Muscle of back (tissue), 11 donors: ENCODE data around the gene ARHGAP12. TPM values are rescaled to one million over a fixed set of nuclear protein-coding genes. Genes with fewer than 3 reads are reported as not detected.

Experiments used
- DNase-seq, 3 donors: peaks; one replicate each; pipeline versions ENCODE4 v3.0.0 to v3.0.0-alpha.2; 2013
- polyA plus RNA-seq, 10 donors: library from polyadenylated mRNA; unstranded; fragments of 120-200 nt; gene quantifications; one replicate each; pipeline ENCODE4 v1.2.1, GENCODE V29; 2013; ENCODE audit not compliant: insufficient read length in 10 of 10

ARHGAP12 gene
- polyA plus RNA-seq, 10 donors, result 20.3 to 33.0 (median 24.6) TPM

- DNase-seq, result no peak
Observed at GRCh38 chr10:31823358-31823757, 105.3 kb downstream of the ARHGAP12 start.

- peak in 1 of 3 donors; percentile 53 for DNase-seq
Observed at GRCh38 chr10:31822616-31823318, 105.9 kb downstream of the ARHGAP12 start.

GRCh38 chr10:31822150-31822549, 106.5 kb downstream of the ARHGAP12 start:
- peak; percentile 54 to 81 (median 70) for DNase-seq

GRCh38 chr10:31820778-31821369, 107.8 kb downstream of the ARHGAP12 start:
- peak in 1 of 3 donors; percentile 64 for DNase-seq

- no peak for DNase-seq
Observed at GRCh38 chr10:31820096-31820495, 108.5 kb downstream of the ARHGAP12 start.

GRCh38 chr10:31819391-31819820, 109.2 kb downstream of the ARHGAP12 start:
- peak in 1 of 3 donors; percentile 30 for DNase-seq

GRCh38 chr10:31816318-31816717, 112.3 kb downstream of the ARHGAP12 start:
- peak in 1 of 3 donors; percentile 78 for DNase-seq

- DNase-seq, result peak; percentile 76 to 91 (median 81)
Observed at GRCh38 chr10:31808258-31809218, 120.1 kb downstream of the ARHGAP12 start.

GRCh38 chr10:31804352-31804810, 124.2 kb downstream of the ARHGAP12 start:
- DNase-seq, result peak in 1 of 3 donors; percentile 29

GRCh38 chr10:31803606-31804351, 124.9 kb downstream of the ARHGAP12 start:
- peak in 1 of 3 donors; percentile 52 for DNase-seq

GRCh38 chr10:31799181-31799580, 129.4 kb downstream of the ARHGAP12 start:
- DNase-seq, result no peak

GRCh38 chr10:31792745-31793144, 135.9 kb downstream of the ARHGAP12 start:
- DNase-seq, result no peak

GRCh38 chr10:31789555-31789954, 139.1 kb downstream of the ARHGAP12 start:
- no peak for DNase-seq

GRCh38 chr10:31782701-31783100, 145.9 kb downstream of the ARHGAP12 start:
- no peak for DNase-seq

GRCh38 chr10:31780717-31781116, 147.9 kb downstream of the ARHGAP12 start:
- no peak for DNase-seq

- DNase-seq, result no peak
Observed at GRCh38 chr10:31778627-31779026, 150.0 kb downstream of the ARHGAP12 start.

GRCh38 chr10:31776159-31776558, 152.5 kb downstream of the ARHGAP12 start:
- DNase-seq, result no peak

GRCh38 chr10:31774928-31775650, 153.5 kb downstream of the ARHGAP12 start:
- no peak for DNase-seq

GRCh38 chr10:31774299-31774900, 154.2 kb downstream of the ARHGAP12 start:
- DNase-seq, result peak; percentile 53 to 86 (median 59)

- DNase-seq, result no peak
Observed at GRCh38 chr10:31773749-31774298, 154.8 kb downstream of the ARHGAP12 start.
